WI38 (cell line): ENCODE measurements around the gene GDF11.

Experiments used
- H3K4me3 ChIP-seq: 2 replicates; pipeline ENCODE4 v1.5.1; 2011; ENCODE audit warnings: low read depth, mild to moderate bottlenecking, control low read depth, low read length
- TF ChIP-seq, protein P1 (sequence below): IDR thresholded peaks from 2 replicates; pipeline ENCODE4 v1.5.1; 2012; ENCODE audit warnings: low read depth, mild to moderate bottlenecking, control low read depth, low read length

The GDF11 gene

GRCh38 chr12:55736076-55736475 is 6.8 kb upstream of the GDF11 start:
- no peak overlapping the region for H3K4me3 ChIP-seq
- TF ChIP-seq, protein P1, sequence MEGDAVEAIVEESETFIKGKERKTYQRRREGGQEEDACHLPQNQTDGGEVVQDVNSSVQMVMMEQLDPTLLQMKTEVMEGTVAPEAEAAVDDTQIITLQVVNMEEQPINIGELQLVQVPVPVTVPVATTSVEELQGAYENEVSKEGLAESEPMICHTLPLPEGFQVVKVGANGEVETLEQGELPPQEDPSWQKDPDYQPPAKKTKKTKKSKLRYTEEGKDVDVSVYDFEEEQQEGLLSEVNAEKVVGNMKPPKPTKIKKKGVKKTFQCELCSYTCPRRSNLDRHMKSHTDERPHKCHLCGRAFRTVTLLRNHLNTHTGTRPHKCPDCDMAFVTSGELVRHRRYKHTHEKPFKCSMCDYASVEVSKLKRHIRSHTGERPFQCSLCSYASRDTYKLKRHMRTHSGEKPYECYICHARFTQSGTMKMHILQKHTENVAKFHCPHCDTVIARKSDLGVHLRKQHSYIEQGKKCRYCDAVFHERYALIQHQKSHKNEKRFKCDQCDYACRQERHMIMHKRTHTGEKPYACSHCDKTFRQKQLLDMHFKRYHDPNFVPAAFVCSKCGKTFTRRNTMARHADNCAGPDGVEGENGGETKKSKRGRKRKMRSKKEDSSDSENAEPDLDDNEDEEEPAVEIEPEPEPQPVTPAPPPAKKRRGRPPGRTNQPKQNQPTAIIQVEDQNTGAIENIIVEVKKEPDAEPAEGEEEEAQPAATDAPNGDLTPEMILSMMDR = no peak

DNA sequence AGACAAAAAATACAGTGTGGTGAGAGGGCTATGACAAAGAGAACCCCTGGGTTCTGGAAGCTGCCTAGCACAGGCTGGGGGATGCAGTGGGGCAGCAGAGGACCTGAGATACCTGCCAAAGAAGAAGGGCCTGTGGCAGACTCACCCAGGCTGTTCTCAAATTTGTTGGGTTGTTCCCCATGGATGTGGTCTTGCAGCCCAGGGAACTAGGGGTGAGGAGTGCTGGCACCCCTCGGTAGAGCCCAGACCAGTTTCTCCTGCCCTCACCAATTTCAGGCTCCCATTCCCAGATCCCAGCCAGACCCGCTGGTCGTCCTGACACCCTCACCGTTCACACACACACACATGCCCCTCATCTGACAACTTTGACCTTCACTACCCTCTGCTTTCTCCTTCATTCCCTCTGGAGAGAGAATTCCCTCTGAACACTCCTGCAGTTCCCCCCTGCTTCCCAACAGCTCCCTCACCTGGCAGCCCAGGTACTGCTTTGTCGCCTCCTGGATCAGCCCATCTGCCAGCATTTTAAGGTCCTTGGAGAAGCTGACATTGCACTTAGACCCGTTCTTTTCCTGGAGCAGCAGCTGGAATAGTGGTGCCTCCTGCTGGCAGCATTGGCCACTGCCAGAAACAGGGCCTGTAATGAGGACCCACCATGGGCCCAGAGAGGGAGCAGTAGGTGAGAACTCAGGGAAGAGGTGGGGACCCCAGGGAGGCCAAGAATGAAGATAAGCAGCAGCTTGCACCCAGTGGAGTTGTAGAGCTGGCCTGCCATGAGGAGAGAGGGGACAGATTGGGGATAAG is 5.9 kb upstream of the GDF11 start:
- TF ChIP-seq, protein P1 = peak; percentile 89
- H3K4me3 ChIP-seq = no peak overlapping the region

GRCh38 chr12:55737581-55738122 is 5.3 kb upstream of the GDF11 start:
- TF ChIP-seq, protein P1 = no peak
- H3K4me3 ChIP-seq = peak overlapping the region; percentile 74

GRCh38 chr12:55738123-55739024 is 4.5 kb upstream of the GDF11 start:
- TF ChIP-seq, protein P1 = peak; percentile 41; the same call in 1 of the 2 replicates
- peak overlapping the region; percentile 74 for H3K4me3 ChIP-seq

DNA sequence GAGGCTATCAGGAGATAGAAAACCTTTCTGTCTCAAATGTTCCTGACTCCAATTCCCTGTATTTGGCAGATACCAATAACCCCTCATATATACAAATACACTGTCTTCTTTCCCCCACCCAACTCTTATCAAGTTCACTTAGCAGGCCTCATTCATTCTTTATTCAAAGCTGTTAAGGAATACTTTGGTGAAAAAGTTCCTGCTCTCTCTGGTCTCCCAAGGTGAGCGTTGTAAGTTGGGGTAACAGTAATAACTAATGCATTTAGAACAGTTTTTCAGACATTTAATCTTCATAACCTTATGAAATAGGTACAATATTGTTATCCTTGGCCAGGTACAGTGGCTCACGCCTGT is 3.9 kb upstream of the GDF11 start:
- TF ChIP-seq, protein P1 = no peak
- peak overlapping the region; percentile 74 for H3K4me3 ChIP-seq

- peak overlapping the region; percentile 50 for H3K4me3 ChIP-seq
- TF ChIP-seq, protein P1 = no peak
Observed at GRCh38 chr12:55741931-55742680, 816 bp upstream of the GDF11 start.
